Testis (tissue), 2 donors: Measurements from ENCODE around the gene HOXA5.

Source experiments
- POLR2A ChIP-seq: fragments of 450-650 bp; IDR thresholded peaks from one replicate; pipeline ENCODE4 v1.6.1; 2017; ENCODE audit warnings: antibody characterized with exemption, mild to moderate bottlenecking, moderate library complexity
- TF ChIP-seq, protein P1 (sequence below), 3 experiments: fragments of 450-650 bp in 2 of 3; fragments of 200-600 bp in 1 of 3; sonication (generic) in 1 of 3; IDR thresholded peaks; one replicate each; pipeline ENCODE4 v1.5.1; 2016 to 2019; ENCODE audit warnings: antibody characterized with exemption in 3 of 3, mild to moderate bottlenecking in 2 of 3, moderate library complexity in 1 of 3

DNA sequence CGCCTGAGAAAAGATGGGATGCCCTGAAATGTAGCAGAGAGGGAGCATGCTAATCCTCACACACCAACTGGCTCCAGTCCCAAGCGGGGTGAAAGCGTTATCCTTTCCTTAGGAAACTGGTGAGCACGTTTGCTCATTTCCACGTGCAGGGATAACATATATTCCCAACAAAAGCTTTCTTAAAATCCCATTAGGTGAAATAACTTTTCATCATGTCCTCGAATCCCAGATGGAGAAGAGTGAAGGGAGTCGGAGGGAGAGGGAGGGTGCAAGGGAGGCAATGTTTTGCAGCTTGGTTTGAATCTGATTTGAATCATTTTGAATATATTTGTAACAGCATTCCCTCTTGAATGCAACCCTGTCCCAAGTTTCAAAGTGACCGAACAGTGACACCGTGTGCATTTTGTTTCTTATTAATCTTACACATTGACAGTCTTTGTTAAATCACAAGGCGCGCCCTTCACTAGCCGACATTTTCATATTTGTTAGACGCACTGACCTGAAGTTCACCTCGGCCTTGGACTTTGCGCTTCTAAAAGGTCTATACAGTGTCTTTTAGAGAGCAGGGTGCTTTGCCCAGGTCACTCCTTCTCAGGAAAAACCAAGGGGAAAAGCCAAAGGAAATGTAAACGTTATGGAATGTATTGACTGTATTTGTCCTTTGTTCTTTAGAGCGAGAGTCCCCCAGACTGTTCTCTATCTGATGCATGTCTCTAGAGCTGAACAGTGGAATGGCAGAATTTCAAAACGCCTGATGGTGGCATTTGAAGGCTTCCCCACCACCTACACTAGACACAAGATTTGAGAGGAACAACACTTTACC is 9.9 kb downstream of the HOXA5 start:
- TF ChIP-seq, protein P1, sequence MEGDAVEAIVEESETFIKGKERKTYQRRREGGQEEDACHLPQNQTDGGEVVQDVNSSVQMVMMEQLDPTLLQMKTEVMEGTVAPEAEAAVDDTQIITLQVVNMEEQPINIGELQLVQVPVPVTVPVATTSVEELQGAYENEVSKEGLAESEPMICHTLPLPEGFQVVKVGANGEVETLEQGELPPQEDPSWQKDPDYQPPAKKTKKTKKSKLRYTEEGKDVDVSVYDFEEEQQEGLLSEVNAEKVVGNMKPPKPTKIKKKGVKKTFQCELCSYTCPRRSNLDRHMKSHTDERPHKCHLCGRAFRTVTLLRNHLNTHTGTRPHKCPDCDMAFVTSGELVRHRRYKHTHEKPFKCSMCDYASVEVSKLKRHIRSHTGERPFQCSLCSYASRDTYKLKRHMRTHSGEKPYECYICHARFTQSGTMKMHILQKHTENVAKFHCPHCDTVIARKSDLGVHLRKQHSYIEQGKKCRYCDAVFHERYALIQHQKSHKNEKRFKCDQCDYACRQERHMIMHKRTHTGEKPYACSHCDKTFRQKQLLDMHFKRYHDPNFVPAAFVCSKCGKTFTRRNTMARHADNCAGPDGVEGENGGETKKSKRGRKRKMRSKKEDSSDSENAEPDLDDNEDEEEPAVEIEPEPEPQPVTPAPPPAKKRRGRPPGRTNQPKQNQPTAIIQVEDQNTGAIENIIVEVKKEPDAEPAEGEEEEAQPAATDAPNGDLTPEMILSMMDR (IDR thresholded peaks at IDR 0.05), result no peak
- no peak for TF ChIP-seq POLR2A
